Cardiac muscle cell (in vitro differentiated cells and primary cell): ENCODE measurements around the gene MAN1A1. TPM values are rescaled to one million over a fixed set of nuclear protein-coding genes. Genes with fewer than 3 reads are reported as not detected.

Experiments used
- DNase-seq, 2 donors: peaks; one replicate each; pipeline versions ENCODE4 v3.0.0 to v3.0.0-alpha.2; 2010 to 2017; ENCODE audit warnings: low read depth in 1 of 2, low spot score in 1 of 2
- H3K27ac ChIP-seq: fragments of 200-600 bp; sonication (generic); 2 replicates; pipeline ENCODE4 v1.5.1; 2016
- H3K27me3 ChIP-seq: fragments of 200-600 bp; sonication (generic); 2 replicates; pipeline ENCODE4 v1.6.0; 2016; ENCODE audit warnings: control low read depth
- H3K36me3 ChIP-seq: fragments of 200-600 bp; sonication (generic); 2 replicates; pipeline ENCODE4 v1.5.1; 2016; ENCODE audit warnings: control low read depth
- H3K4me1 ChIP-seq: fragments of 200-600 bp; sonication (generic); 2 replicates; pipeline ENCODE4 v1.8.1; 2017; ENCODE audit warnings: low read depth, mild to moderate bottlenecking, mixed run types
- H3K4me3 ChIP-seq: fragments of 200-600 bp; sonication (generic); 2 replicates; pipeline ENCODE4 v1.5.1; 2016; ENCODE audit warnings: mild to moderate bottlenecking
- H3K9me3 ChIP-seq: fragments of 200-600 bp; sonication (generic); 2 replicates; pipeline ENCODE4 v1.5.1; 2017; ENCODE audit warnings: low read depth, mild to moderate bottlenecking, control low read depth
- CTCF ChIP-seq: IDR thresholded peaks from 2 replicates; pipeline ENCODE4 v1.5.1; 2012; ENCODE audit warnings: low read depth, mild to moderate bottlenecking, low read length
- polyA plus RNA-seq: library from polyadenylated mRNA; unstranded; fragments of >200 nt; fragmentation: Nextera tagmentation; extraction: Ambion mirVana; gene quantifications from 2 replicates; pipeline ENCODE4 v1.2.1, GENCODE V29; 2016
- total RNA-seq: library from RNA; depleted of rRNA; stranded (reverse); fragments of >200 nt; gene quantifications from 2 replicates; pipeline ENCODE4 v1.2.3, GENCODE V29; 2016

The MAN1A1 gene
- total and polyA plus RNA-seq, 2 experiments from 2014 or later = 19.2 to 34.8 TPM

DNA sequence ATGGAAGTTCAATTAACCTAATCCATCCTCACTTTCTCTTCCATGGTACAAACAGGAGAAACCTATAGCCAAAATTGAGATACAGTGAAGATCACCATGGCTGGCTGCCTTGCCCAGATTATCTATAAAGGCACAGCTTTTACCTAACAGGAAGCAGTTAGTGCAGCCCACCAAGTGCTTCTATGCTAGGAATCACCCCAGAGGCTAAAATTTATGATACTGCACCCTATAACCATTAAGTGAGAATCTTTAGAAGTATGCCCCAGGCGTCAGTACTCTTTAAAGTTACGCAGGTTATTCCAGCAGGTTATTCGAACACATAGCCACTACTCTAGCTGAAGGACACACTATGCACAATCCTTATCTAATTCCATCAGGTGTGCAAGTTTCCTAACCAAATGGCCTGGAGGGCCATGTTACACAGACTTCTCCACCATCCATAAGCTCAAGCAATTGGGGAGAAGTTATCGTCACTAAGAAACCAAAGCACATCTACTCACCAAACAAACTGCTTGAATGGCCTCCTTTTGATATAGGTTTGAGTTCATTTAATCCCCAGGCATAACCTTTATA is 43.1 kb downstream of the MAN1A1 start:
- H3K9me3 ChIP-seq = no peaks in the 10 kb centered on the region
- peaks cover 5% of the 10 kb centered on the region for H3K4me1 ChIP-seq
- no peak for TF ChIP-seq CTCF
- no peak overlapping the region for H3K27ac ChIP-seq
- H3K27me3 ChIP-seq = no peaks in the 10 kb centered on the region
- H3K4me3 ChIP-seq = no peak overlapping the region
- H3K36me3 ChIP-seq = no peaks in the 10 kb centered on the region
- no peak for DNase-seq

GRCh38 chr6:119303164-119303887 is 46.2 kb downstream of the MAN1A1 start:
- no peaks in the 10 kb centered on the region for H3K9me3 ChIP-seq
- H3K27ac ChIP-seq = no peak overlapping the region
- H3K27me3 ChIP-seq = no peaks in the 10 kb centered on the region
- DNase-seq = no peak
- H3K36me3 ChIP-seq = no peaks in the 10 kb centered on the region
- H3K4me1 ChIP-seq = no peaks in the 10 kb centered on the region
- H3K4me3 ChIP-seq = no peak overlapping the region
- no peak for TF ChIP-seq CTCF

DNA sequence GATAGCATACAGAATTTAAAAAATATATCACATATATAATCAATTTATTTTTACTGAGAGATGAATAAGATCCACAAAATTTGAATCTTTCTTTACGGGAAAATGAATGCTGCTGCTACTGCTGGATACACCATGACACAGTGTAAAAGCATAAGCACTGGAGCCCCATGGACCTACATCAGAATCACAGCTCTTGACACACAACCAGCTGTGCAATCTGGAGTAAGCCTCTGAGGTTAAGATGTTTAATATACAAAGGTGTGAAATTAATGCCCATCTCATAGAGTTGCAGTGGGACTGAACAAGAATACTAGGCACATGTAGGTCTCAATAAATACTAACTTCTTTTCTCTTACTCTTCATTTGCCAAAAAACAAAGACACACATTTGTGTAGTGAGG is 48.1 kb downstream of the MAN1A1 start:
- Histone ChIP-seq H3K27ac (no peak overlapping the region), H3K27me3 (no peaks in the 10 kb centered on the region), H3K4me1 (no peaks in the 10 kb centered on the region), H3K4me3 (no peak overlapping the region), H3K36me3 (no peaks in the 10 kb centered on the region), H3K9me3 (no peaks in the 10 kb centered on the region)
- TF ChIP-seq CTCF = no peak
- DNase-seq = no peak

DNA sequence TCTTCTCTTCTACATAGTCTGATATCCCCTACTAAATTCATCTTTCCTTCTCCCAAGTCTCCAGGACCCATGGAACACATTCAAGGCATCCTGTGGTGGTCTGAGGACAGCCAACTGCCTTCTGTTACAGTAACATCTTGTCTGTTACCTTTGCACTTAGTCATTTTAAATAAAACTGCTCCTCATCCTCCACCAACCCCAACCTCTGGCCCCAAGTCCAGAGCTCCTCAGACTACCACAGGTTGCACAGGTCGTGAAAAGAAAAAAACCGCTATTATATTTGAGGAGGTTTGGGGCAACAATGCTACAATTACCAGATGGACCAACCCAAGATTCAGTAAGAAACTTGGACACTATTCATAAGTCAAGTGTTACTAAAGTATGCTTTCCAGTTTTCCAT is 49.9 kb downstream of the MAN1A1 start:
- Histone ChIP-seq H3K27ac (no peak overlapping the region), H3K27me3 (no peaks in the 10 kb centered on the region), H3K9me3 (no peaks in the 10 kb centered on the region), H3K4me1 (no peaks in the 10 kb centered on the region), H3K4me3 (no peak overlapping the region), H3K36me3 (no peaks in the 10 kb centered on the region)
- no peak for DNase-seq
- no peak for TF ChIP-seq CTCF

DNA sequence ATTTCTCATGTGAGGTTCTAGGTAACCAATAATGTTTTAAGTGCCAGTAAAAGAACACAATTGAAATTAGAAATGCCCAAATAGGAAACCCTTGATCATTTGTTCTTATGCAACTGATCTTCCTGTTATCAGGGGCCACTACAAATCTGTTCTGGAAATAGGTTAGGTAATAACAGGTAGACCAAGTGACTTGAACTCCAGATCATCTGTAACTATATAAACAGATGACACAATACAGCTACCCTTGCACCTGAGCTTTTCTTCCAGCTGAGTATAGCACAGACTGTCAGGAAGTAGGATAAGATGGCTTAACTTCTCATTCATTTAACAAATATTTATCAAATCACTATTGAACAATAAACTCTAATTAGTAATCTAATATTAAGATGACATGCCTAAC is 52.5 kb downstream of the MAN1A1 start:
- Histone ChIP-seq H3K4me3 (no peak overlapping the region), H3K27ac (no peak overlapping the region), H3K36me3 (no peaks in the 10 kb centered on the region), H3K4me1 (no peaks in the 10 kb centered on the region), H3K27me3 (no peaks in the 10 kb centered on the region), H3K9me3 (no peaks in the 10 kb centered on the region)
- DNase-seq = no peak
- TF ChIP-seq CTCF = no peak
